Endothelial cell (in vitro differentiated cells): ENCODE measurements around the gene MAP1A. TPM values are rescaled to one million over a fixed set of nuclear protein-coding genes. Genes with fewer than 3 reads are reported as not detected.
"Not testable (repeated sequence)": the region's sequence is repeated elsewhere in the genome, so short reads cannot be mapped to it uniquely, and the experiment has no call there.

Experiments used
- DNase-seq: peaks from one replicate; pipeline ENCODE4 v3.0.0; 2021; ENCODE audit warnings: low spot score
- H3K27ac Mint-ChIP-seq: one replicate; pipeline ENCODE4 v1.8.0; 2021; ENCODE audit warnings: mixed read lengths, inconsistent platforms; ENCODE audit not compliant: unreplicated experiment
- H3K27me3 Mint-ChIP-seq: one replicate; pipeline ENCODE4 v1.8.0; 2021; ENCODE audit warnings: mild to moderate bottlenecking, moderate library complexity, mixed read lengths, inconsistent platforms; ENCODE audit not compliant: unreplicated experiment
- H3K36me3 Mint-ChIP-seq: one replicate; pipeline ENCODE4 v1.8.0; 2021; ENCODE audit warnings: mild to moderate bottlenecking, low read depth, mixed read lengths, inconsistent platforms; ENCODE audit not compliant: unreplicated experiment
- H3K4me1 Mint-ChIP-seq: one replicate; pipeline ENCODE4 v1.8.0; 2021; ENCODE audit warnings: mild to moderate bottlenecking, mixed read lengths, inconsistent platforms; ENCODE audit not compliant: unreplicated experiment
- H3K4me3 Mint-ChIP-seq: one replicate; pipeline ENCODE4 v1.8.0; 2021; ENCODE audit warnings: mild to moderate bottlenecking, mixed read lengths, inconsistent platforms; ENCODE audit not compliant: unreplicated experiment
- H3K9me3 Mint-ChIP-seq: one replicate; pipeline ENCODE4 v1.8.0; 2021; ENCODE audit warnings: mixed read lengths, inconsistent platforms; ENCODE audit not compliant: unreplicated experiment
- CTCF ChIP-seq: fragments of 200-600 bp; sonication (generic); IDR thresholded peaks from one replicate; pipeline ENCODE4 v1.5.0; 2021; ENCODE audit warnings: antibody characterized with exemption; ENCODE audit not compliant: unreplicated experiment
- total RNA-seq: library from RNA; stranded (reverse); fragmentation: NEBNext Ultra II Directional; extraction: Animal tissue kit (Norgen Biotek cat#: 25700); gene quantifications from one replicate; pipeline ENCODE4 v1.2.1, GENCODE V29; 2021; ENCODE audit not compliant: unreplicated experiment

MAP1A gene
- total RNA-seq, 1 donor from 2014 or later, result 1.8 TPM

- Mint-ChIP-seq H3K4me1 (peaks cover 9% of the 10 kb centered on the region), H3K27me3 (peaks cover 9% of the 10 kb centered on the region), H3K9me3 (no peaks in the 10 kb centered on the region), H3K36me3 (peaks cover 10% of the 10 kb centered on the region), H3K4me3 (no peak overlapping the region), H3K27ac (no peak overlapping the region)
- DNase-seq, result no peak
- no peak for TF ChIP-seq CTCF
These were observed 11.2 kb downstream of the MAP1A start for GRCh38 chr15:43528542-43529007.

GRCh38 chr15:43529141-43529540 lies 11.7 kb downstream of the MAP1A start:
- no peak for DNase-seq
- H3K9me3 Mint-ChIP-seq, result no peaks in the 10 kb centered on the region

GRCh38 chr15:43529587-43530345 lies 12.4 kb downstream of the MAP1A start:
- H3K36me3 Mint-ChIP-seq, result peaks cover 10% of the 10 kb centered on the region
- no peak for DNase-seq
- peaks cover 9% of the 10 kb centered on the region for H3K4me1 Mint-ChIP-seq
- H3K4me3 Mint-ChIP-seq, result no peak overlapping the region
- no peak overlapping the region for H3K27ac Mint-ChIP-seq
- no peak for TF ChIP-seq CTCF
- peaks cover 4% of the 10 kb centered on the region for H3K27me3 Mint-ChIP-seq
- no peaks in the 10 kb centered on the region for H3K9me3 Mint-ChIP-seq

More at GRCh38 chr15:43529141-43529540, 11.7 kb downstream of the MAP1A start:
- no peak overlapping the region for H3K27ac Mint-ChIP-seq
- peaks cover 10% of the 10 kb centered on the region for H3K36me3 Mint-ChIP-seq
- H3K4me3 Mint-ChIP-seq, result no peak overlapping the region
- no peak for TF ChIP-seq CTCF
- H3K27me3 Mint-ChIP-seq, result peaks cover 5% of the 10 kb centered on the region
- H3K4me1 Mint-ChIP-seq, result peaks cover 9% of the 10 kb centered on the region

- Mint-ChIP-seq H3K27ac (no peak overlapping the region), H3K27me3 (peaks cover 4% of the 10 kb centered on the region)
- no peak for DNase-seq
These were observed 13.7 kb downstream of the MAP1A start for GRCh38 chr15:43531018-43531670.

GRCh38 chr15:43532826-43533225 lies 15.4 kb downstream of the MAP1A start:
- H3K36me3 Mint-ChIP-seq, H3K4me1 Mint-ChIP-seq, DNase-seq, H3K9me3 Mint-ChIP-seq, H3K27me3 Mint-ChIP-seq, H3K27ac Mint-ChIP-seq, H3K4me3 Mint-ChIP-seq: not testable (repeated sequence)

More at GRCh38 chr15:43531018-43531670, 13.7 kb downstream of the MAP1A start:
- no peak for TF ChIP-seq CTCF
- Mint-ChIP-seq H3K4me1 (peaks cover 3% of the 10 kb centered on the region), H3K36me3 (peaks cover 6% of the 10 kb centered on the region), H3K4me3 (no peak overlapping the region), H3K9me3 (no peaks in the 10 kb centered on the region)
